Stimulated activated CD8-positive, alpha-beta memory T cell treated with anti-CD3 and anti-CD28 coated beads, Interleukin-12 subunit alpha, Interleukin-12 subunit beta, amount 100 ng/mL, for 1 hour (primary cell): Measurements from ENCODE around the gene ZNF559.
"Not testable (repeated sequence)": the region's sequence is repeated elsewhere in the genome, so short reads cannot be mapped to it uniquely, and the experiment has no call there.

Experiments used
- DNase-seq: peaks from one replicate; pipeline ENCODE4 v3.0.0-alpha.2; 2020; ENCODE audit warnings: low read depth

ZNF559 gene

DNA sequence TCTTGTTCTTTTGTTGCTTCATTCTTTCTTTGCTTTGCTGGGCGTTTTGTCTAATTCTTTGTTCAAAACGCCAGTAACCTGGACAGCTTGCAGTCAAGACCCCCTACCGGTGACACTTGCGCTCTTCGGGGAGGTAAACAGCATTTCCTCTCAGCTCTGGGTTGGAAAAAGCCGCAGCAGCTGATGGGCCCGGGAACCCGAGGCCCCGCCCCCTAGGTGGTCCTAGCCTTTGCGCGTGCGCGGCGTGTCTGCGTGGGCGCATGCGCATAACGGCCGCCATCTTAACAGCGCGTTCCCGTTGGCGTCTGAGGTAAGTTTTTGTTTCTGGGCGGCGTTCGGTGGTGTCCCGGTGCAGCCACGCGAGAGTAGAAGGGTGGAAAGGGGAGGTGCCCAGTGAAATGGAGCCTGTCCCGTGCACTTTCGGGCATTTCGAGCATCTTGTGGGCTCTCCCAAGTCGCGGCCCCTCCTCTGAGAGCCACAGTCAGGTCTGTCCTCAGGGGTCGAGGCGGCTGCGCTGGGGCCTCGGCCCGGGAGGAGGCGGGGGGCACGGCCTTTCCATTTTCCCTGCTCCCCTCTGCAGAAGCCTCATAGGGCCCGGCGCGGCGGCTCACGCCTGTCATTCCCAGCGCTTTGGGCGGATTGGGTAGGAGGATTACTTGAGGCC, at the start of gene ZNF559:
Gene ZNF559 (plus strand): TSS at position 261 of the 665 bp plus-strand sequence. CDS start 14,371 bp downstream, outside the sequence.
- DNase-seq, result peak; percentile 97

DNA sequence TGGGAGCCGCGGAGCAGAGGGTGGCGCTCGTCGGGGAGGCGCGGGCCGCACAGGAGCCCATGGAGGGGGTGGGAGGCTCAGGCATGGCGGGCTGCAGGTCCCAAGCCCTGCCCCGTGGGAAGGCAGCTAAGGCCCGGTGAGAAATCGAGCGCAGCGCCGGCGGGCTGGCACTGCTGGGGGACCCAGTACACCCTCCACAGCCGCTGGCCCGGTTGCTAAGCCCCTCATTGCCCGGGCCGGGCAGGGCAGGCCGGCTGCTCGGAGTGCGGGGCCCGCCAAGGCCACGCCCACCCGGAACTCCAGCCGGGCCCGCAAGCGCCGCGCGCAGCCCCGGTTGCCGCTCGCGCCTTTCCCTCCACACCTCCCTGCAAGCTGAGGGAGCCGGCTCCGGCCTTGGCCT, 40.5 kb upstream of the ZNF559 start:
- DNase-seq, result not testable (repeated sequence)

DNA sequence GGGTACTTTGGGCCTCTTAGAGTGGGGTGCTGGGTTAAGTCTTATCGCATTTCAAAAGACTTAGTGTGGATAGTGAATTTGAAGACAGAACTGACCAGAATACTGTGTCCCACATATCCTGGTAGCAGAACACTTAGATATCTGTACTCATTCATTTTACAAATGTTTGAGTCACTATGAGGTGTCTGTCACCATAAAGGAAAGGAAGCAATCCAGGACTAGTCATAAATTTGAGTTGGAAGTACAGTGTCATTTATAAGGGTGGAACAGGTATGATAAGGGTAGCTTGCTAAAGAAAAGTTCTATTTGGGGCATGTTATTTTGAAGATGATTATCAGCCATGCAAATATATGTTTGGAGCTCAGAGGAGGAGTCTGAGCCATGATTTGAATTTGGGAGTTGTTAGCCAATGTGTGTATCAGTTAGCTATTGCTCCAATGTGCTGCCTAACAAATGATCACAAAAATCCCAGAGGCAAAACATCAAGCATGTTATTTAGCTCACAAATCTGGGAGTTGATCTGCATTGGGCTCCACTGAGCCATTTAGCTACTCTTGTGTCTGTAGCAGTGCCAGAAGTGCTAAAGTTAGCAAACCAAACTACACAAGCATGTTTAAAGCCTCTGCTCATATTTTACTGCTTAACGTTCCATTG, 34.6 kb upstream of the ZNF559 start:
- no peak for DNase-seq

DNA sequence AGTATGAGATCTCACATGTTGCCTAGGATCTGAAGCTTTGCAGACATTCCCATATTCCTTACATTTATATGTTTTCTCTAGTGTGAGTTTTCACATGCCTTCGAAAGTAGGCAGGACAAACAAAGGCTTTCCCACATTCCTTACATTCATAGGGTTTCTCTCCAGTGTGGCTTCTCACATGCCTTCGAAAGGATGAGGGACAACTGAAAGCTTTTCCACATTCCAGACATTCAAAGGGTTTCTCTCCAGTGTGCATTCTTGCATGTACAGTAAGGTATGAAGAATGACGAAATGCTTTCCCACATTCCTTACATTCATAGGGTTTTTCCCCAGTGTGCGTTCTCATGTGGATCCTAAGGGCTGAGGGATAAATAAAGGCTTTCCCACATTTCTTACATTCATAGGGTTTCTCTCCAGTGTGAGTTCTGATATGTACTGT, 28.5 kb upstream of the ZNF559 start:
- DNase-seq, result no peak

DNA sequence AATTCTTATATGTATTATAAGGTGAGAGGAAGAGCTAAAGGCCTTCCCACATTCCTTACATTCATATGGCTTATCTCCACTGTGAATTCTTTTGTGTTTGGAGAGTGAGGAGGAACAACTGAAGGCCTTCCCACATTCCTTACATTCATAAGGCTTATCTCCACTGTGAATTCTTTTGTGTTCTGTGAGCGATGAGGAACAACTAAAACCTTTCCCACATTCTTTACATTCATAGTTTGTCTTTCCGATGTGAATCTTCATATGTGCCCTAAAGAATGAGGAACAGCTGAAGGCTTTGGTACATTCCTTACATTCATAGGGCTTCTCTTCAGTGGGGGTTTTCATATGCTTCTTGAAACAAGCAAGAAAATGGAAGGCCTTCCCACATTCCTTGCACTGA, 27.6 kb upstream of the ZNF559 start:
- no peak for DNase-seq

DNA sequence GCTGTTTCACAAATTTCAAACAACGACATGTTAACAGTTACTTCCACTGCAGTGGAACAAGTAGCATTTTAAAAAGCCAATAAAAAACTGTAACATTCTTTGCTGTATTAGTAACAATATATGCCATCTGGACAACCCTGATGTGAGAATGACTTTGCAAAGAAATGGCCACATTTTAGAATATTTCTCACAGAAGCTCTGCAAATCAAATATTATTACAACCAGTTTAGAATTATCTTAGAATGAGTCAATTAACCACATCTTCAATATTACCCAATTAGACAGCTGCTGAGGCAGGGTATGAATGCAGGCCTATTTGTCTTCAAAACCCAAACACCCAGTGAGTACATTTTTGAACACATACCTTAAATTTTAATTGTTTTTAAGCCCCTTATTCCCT, 17.5 kb upstream of the ZNF559 start:
- no peak for DNase-seq

DNA sequence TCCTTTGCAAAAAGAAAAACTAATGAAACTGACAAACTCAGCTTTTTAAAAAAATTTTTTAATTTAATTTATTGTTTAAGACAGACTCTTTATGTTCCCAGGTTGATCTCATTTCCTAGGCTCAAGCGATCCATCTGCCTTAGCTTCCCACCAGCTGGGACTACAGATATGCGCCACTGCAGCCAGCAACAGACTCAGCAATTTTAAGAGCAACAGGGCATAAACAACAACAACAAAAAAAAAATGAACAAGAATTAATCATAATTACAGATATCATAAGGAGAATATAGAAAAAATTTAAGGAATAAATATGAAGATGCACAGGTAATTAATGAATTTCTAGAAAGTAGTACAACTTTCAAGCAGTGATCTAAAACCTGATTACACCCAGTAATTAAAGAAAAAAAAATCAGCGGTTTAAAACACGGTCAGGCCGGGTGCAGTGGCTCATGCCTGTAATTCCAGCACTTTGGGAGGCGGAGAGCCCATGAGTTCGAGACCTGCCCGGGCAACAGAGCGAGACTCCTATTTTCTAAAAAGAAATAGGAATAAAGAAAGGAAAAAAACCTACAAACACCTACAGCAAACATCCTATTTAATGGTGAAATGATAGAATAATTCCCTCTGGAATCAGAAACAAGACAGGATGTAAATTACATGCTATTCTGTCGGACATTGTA, 15.7 kb upstream of the ZNF559 start:
- no peak for DNase-seq

DNA sequence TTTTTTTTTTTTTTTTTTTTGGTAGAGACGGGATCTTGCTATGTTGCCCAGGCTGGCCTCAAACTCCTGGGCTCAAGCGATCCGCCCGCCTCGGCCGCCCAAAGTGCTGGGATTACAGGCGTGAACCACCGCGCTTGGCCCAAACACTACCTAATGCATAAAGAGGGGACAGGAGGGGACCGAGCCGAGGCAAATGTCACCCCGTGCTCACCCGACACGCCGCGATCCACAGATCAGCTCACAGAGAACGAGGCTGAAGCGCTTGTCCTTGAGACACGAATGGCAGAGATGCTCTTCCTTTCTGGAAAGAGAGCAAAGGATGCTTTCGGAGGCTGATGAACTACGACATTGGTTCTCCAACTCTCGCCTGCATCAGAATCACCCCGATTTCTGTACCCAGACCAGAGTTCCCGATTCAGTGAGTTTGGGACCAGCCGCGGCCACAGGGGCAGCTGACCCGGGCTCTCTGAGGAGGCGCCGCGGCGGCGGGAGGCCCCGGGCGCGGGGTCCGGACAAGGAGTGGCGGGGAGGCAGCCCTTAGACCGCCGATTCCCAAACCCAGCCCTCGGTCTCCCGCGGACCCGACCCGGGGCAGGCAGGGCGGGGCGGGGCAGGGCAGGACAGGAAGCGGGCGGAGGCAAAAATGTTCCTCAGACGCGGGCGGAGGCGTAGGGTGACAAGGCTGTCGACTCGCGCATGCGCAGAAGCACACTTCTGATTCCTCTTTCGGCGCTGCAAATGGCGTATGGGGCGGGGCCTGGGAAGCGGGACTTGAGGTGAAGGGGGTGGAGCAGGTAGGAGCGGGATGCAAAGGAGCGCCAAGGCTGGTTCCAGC, 14.6 kb upstream of the ZNF559 start, which contains the start of gene ZNF699:
Gene ZNF699 (minus strand): TSS at position 700 of the 835 bp plus-strand sequence. CDS start 4,719 bp downstream, outside the sequence.
- peak; percentile 97 for DNase-seq

DNA sequence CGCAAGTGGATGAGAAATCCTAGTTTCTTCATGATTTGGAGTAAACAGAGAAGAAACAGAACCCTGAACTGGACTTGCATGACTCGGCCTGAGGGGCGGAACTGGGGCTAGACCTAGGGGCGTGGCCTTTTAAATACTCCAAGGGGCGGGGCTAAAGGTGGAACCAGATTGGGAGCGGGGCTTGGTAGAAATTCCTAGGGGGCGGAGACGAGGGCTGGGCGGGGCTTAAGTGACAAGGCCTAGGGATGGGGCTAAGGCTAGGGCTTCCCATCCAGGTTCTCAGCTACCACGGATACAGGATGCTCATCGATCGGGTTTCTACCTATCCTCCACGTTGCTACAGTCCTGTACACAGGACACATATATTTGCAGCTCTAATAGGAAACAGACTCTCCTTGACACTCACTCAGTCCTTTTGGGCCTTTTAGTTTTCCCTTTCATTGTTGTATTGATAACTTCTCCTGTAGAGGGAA, 14.0 kb upstream of the ZNF559 start:
- no peak for DNase-seq

DNA sequence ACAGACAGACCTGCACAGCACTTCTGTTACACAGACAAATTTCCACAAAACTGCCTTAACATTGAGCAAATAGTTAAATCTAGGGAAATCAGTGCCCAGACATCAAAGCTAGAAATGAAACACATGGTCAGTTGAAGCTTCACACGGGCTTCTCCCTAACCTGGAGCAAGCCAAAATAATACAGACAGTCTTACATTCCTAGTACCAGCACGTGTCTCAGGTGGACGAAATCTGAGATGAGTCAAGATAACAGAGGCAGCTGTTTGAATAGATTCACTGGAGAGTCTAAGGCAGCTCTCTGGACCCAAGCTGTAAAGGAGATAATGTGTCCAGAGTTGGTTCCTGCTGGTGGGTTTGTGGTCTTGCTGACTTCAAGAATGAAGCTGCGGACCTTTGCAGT, 10.2 kb upstream of the ZNF559 start:
- no peak for DNase-seq

DNA sequence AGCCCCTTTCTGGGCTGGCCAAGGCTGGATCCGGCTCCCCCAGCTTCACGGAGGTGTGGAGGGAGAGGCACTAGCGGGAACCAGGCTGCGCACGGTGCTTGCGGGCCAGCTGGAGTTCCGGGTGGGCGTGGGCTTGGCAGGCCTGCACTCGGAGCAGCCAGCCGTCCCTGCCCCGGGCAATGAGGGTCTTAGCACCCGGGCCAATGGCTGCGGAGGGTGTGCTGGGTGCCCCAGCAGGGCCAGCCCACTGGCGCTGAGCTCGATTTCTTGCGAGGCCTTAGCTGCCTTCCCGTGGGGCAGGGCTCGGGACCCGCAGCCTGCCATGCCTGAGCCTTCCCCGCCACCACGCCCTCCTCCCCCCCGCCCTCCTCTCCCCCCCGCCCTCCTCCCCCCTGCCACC, 2.6 kb upstream of the ZNF559 start:
- no peak for DNase-seq

DNA sequence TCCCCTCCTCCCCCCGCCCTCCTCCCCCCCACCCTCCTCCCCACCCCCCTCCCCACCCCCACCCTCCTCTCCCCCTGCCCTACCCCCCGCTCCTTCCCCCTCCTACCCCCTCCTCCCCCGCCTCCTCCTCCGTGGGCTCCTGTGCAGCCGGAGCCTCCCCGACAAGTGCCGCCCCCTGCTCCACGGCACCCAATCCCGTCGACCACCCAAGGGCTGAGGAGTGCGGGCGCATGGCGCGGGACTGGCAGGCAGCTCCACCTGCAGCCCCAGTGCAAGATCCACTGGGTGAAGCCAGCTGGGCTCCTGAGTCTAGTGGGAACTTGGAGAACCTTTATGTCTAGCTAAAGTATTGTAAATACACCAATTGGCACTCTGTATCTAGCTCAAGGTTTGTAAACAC, 2.2 kb upstream of the ZNF559 start:
- DNase-seq, result not testable (repeated sequence)

DNA sequence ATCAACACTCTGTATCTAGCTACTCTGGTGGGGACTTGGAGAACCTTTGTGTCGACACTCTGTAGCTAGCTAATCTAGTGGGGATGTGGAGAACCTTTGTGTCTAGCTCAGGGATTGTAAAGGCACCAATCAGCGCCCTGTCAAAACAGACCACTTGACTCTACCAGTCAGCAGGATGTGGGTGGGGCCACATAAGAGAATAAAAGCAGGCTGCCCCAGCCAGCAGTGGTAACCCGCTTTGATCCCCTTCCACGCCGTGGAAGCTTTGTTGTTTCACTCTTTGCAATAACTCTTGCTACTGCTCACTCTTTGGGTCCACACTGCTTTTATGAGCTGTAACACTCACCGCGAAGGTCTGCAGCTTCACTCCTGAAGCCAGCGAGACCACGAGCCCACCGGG, 1.8 kb upstream of the ZNF559 start:
- not testable (repeated sequence) for DNase-seq

DNA sequence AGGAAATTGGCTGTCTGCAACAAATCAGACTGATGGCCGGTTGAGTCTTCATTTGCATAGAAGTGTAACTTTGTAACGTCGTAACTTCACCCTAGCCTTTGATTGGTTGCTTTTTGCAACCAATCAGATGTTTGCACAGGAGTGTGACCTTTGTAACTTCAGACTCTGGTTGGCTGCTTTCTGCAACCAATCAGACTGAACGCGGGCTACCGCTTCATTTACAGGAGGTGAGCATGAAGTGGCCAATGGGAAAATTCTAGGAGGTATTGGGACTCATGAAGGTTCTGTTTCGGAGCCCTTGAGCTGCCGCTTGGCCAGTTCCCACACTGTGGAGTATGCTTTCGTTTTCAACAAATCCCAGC, 441 bp upstream of the ZNF559 start:
- DNase-seq, result peak; percentile 7

DNA sequence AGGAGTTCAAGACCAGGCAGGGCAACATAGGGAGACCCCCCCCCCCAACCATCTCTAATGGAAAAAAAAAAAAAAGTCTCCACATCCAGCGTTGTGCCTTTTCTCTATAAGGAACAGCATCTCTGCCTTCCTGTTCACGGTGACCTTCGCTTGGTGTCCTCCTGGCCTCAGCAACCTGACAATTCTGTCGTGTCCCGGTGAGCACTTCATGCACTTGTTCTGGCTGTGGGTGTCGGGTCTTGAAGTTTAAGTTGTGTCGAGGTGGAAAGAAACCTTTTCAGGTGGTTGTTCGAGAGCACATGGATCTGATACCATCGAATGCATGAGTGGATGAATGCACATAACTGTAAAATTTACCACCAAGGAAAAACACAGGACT, 594 bp downstream of the ZNF559 start:
- no peak for DNase-seq

DNA sequence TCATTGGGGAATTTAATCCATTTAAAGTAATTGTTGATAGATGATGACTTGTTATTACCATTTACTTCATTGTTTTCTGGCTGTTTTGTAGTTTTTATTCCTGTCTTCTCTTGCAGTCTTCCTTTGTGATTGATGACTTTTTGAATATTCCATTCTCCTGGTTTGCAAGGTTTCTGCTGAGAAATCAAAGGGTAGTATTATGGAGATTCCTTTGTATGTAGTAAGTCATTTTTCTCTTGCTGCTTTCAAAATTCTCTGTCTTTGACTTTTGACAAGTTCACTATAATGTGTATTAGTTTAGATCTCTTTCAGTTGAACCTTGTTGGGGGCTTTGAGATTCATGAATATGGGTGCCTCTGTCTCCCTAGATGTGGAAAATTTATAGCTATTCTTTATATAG, 6.0 kb downstream of the ZNF559 start:
- no peak for DNase-seq

DNA sequence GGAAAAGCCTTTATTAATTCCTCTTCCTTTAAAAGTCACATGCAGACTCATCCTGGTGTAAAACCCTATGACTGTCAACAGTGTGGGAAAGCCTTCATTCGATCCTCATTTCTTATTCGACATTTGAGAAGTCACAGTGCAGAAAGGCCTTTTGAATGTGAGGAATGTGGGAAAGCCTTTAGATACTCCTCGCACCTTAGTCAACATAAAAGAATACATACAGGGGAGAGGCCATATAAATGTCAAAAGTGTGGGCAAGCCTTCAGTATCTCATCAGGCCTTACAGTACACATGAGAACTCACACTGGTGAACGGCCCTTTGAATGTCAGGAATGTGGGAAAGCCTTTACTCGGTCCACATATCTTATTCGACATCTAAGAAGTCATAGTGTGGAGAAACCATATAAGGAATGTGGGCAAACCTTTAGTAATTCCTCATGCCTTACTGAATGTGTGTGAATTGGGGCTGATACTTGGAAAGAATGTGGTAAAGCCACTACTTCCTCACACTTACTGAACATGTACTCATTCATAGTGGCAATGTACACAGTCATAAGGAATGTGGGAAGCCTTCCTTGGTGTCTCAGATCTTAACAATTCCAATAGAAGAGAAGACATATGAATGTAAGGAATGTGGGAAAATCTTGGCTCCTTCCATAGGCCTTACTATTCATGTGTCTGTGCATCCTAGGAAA, 18.8 kb downstream of the ZNF559 start:
- no peak for DNase-seq

DNA sequence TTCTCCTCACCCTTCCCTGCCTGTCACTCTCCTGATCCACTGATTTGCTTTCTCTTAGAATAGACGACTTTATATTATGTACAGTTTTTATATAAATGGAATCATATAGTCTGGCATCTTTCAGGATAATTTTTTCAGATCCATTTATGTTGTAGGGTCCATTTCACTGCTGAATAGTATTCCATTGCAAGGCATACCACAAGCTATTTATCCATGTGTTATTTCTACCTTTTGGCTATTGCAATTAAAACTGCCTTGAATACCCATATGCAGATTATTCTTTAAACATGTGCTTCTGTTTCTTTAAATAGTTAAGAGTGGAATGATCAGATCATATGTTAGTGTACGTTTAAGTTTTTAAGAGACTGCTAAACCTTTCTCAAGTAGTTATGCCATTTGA, 21.0 kb downstream of the ZNF559 start:
- no peak for DNase-seq

DNA sequence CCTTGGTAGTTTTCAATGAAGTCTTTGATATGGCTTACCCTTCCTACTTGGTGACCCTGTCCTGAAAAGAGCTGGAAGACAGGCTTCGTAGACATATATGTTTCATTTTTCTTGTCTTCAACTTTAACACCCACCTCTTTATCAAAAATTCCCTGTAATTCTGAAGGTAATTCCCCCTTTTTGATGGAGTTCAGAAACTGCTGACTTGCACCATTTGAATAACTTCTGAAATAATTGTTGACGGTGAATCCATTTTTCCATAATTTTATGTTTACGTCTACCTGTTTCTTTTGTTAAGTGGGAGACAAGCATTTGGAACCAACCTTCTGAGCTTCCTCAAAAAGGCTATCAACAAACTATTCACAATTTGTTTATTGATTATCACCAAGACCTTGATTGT, 24.3 kb downstream of the ZNF559 start:
- DNase-seq, result no peak

DNA sequence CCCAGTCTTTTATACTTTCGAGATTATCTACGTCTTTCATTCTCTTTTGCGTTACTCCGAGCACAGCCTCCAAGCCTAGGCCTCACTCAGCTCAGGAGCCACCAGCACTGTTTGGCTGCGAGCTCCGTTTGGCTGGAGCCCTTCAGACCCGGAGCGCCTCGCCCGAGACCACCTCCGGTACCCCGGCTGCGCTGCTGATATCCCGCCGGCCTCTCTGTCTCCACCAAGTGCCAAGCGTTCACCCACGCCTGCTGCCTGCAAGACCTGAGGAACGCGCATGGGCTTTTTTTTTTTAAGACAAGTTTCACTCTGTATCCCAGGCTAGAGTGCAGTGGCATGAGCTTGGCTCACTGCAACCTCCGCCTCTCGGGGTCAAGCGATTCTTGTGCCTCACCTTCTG, 24.7 kb downstream of the ZNF559 start:
- no peak for DNase-seq

DNA sequence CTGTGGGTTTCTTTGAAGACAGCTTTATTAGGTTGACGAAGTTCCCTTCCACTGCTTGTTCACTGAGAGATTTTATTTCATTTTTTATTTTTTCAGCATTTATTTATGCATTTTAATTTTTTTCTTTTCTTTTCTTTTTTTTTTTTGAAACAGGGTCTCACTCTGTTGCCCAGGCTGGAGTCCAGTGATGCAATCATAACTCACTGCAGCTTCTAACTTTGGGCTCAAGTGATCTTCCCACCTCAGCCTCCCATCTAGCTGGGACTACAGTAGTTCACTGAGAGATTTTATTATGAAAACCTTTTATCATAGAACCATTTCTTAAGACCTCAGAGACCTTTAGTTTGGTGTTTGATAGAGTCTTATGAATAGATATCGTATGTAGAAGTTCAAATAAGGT, 28.5 kb downstream of the ZNF559 start:
- no peak for DNase-seq

DNA sequence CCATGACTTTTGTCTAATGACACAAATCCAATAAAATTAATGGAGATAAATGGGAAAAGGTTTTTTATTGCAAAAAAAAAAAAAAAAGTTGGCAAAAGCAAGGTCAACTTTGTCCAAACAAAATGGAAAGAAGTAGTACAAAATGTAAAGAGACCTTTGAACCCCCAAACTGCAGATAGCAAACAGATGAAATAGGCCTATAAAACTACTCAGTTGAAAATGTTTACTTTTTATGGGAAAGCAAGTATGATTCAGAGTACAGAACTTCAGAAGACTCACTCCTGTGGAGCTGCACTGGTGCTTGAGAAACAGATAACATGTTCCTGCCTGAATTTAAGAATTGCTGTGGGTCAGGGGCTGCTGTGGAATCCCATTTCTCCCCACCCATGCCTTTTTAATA, 29.0 kb downstream of the ZNF559 start:
- no peak for DNase-seq
